ENCODE results near the gene GSS. TPM values are rescaled to one million over a fixed set of nuclear protein-coding genes. Genes with fewer than 3 reads are reported as not detected.

GSS gene
- total and polyA plus RNA-seq, 2 donors (not counting 3 experiments of a cell fraction or from before 2014, with no cell fraction given), result 47.9 to 65.1 TPM

- Histone ChIP-seq H3K9ac (replicated peaks; ENCODE audit: extremely low read depth, insufficient read depth, low read length) (no peak overlapping the region), H4K20me1 (replicated peaks; ENCODE audit: control insufficient read depth, extremely low read depth, insufficient read depth, low read length) (no peaks in the 10 kb centered on the region), H3K79me2 (ENCODE audit: control insufficient read depth, insufficient read depth, low read length) (peaks cover 6% of the 10 kb centered on the region), H3K4me2 (ENCODE audit: insufficient read depth, low read length) (no peak overlapping the region), H3K27ac (ENCODE audit: insufficient read depth, low read depth, low read length) (no peak overlapping the region), H2AFZ (ENCODE audit: low read depth, low read length) (no peak overlapping the region), H3K9me3 (replicated peaks; ENCODE audit: control insufficient read depth, insufficient read depth, low read length) (no peaks in the 10 kb centered on the region), H3K4me3 (replicated peaks in 1 of 3; ENCODE audit: insufficient read depth in 1 of 3, low read depth in 1 of 3, low read length in 3 of 3) (no peak overlapping the region), H3K36me3 (ENCODE audit: control insufficient read depth in 2 of 2, extremely low read depth in 1 of 2, insufficient read depth in 2 of 2, low read length in 2 of 2) (no peaks in the 10 kb centered on the region), H3K9me1 (replicated peaks; ENCODE audit: control insufficient read depth, extremely low read depth, insufficient read depth, low read length) (no peaks in the 10 kb centered on the region), H3K4me1 (ENCODE audit: control insufficient read depth, extremely low read depth, insufficient read depth, low read length) (peaks cover 17% of the 10 kb centered on the region), H3K27me3 (ENCODE audit: control insufficient read depth in 2 of 2, insufficient read depth in 2 of 2, low read length in 2 of 2) (no peaks in the 10 kb centered on the region)
- dilution Hi-C loops (cut with MboI; ENCODE audit: extremely low pct_ligation_motif_present, low sequenced_read_pairs) (no loop called here), intact Hi-C loops (cut with micrococcal nuclease) (loop anchor here (5.0 kb wide), 1 partner anchor 125 kb away; no protein-coding TSS in a partner anchor)
- no peak for TF ChIP-seq POLR2A (IDR thresholded peaks at IDR 0.05; ENCODE audit: low read depth, low read length)
- TF ChIP-seq POLR2AphosphoS5 (IDR thresholded peaks at IDR 0.05; ENCODE audit: insufficient read depth, low read depth, low read length), result no peak
- ChIA-PET CTCF (interaction anchor here (1.2 to 5.8 kb wide), 7 partner anchors 14 to 121 kb away, joined by 6 to 182 read pairs (median 8); partner anchors contain the start of genes ACSS2 and GGT7), POLR2A (interaction anchor here (0.6 to 1.5 kb wide), 2 partner anchors 83 kb away, joined by 3 to 7 read pairs; no protein-coding TSS in a partner anchor)
- no peak for FAIRE-seq
- DNase-seq (ENCODE audit: low read depth, low spot score), result no peak
- no TSS peak for BruUV-seq (replicated peaks)
Measured at GRCh38 chr20:34956751-34957472, 1.3 kb upstream of the GSS start.

- Histone ChIP-seq H3K9me1 (replicated peaks; ENCODE audit: control insufficient read depth, extremely low read depth, insufficient read depth, low read length) (no peaks in the 10 kb centered on the region), H3K4me3 (replicated peaks in 1 of 3; ENCODE audit: insufficient read depth in 1 of 3, low read depth in 1 of 3, low read length in 3 of 3) (peak overlapping the region in 2 of 3 experiments; percentile 58 to 84), H3K36me3 (ENCODE audit: control insufficient read depth in 2 of 2, extremely low read depth in 1 of 2, insufficient read depth in 2 of 2, low read length in 2 of 2) (no peaks in the 10 kb centered on the region), H2AFZ (ENCODE audit: low read depth, low read length) (peak overlapping the region; percentile 86), H3K27ac (ENCODE audit: insufficient read depth, low read depth, low read length) (peak overlapping the region; percentile 65), H4K20me1 (replicated peaks; ENCODE audit: control insufficient read depth, extremely low read depth, insufficient read depth, low read length) (no peaks in the 10 kb centered on the region), H3K79me2 (ENCODE audit: control insufficient read depth, insufficient read depth, low read length) (peaks cover 6% of the 10 kb centered on the region), H3K4me1 (ENCODE audit: control insufficient read depth, extremely low read depth, insufficient read depth, low read length) (peaks cover 17% of the 10 kb centered on the region), H3K9ac (replicated peaks; ENCODE audit: extremely low read depth, insufficient read depth, low read length) (peak overlapping the region; percentile 86), H3K27me3 (ENCODE audit: control insufficient read depth in 2 of 2, insufficient read depth in 2 of 2, low read length in 2 of 2) (no peaks in the 10 kb centered on the region), H3K9me3 (replicated peaks; ENCODE audit: control insufficient read depth, insufficient read depth, low read length) (no peaks in the 10 kb centered on the region), H3K4me2 (ENCODE audit: insufficient read depth, low read length) (peak overlapping the region; percentile 94)
- no TSS peak for BruUV-seq (replicated peaks)
- TF ChIP-seq MAX (IDR thresholded peaks at IDR 0.05; ENCODE audit: insufficient read depth, insufficient read length) (no peak), EZH2 (IDR thresholded peaks at IDR 0.05; ENCODE audit: borderline replicate concordance, low read depth, low read length, severe bottlenecking) (no peak), CTCF (IDR thresholded peaks at IDR 0.05; ENCODE audit: extremely low read depth in 1 of 2, insufficient read depth in 1 of 2, low read depth in 1 of 2, low read length in 2 of 2) (no peak), JUN (IDR thresholded peaks at IDR 0.05; ENCODE audit: borderline replicate concordance, insufficient read depth, insufficient read length, low read depth) (no peak), POLR2AphosphoS5 (IDR thresholded peaks at IDR 0.05; ENCODE audit: insufficient read depth, low read depth, low read length) (no peak), GATA2 (IDR thresholded peaks at IDR 0.05; ENCODE audit: insufficient read depth, insufficient read length, low read depth, low read length) (no peak), MYC (IDR thresholded peaks at IDR 0.05; ENCODE audit: low read depth, low read length) (no peak), FOS (IDR thresholded peaks at IDR 0.05; ENCODE audit: borderline replicate concordance, insufficient read depth, low read length) (no peak), POLR2A (IDR thresholded peaks at IDR 0.05; ENCODE audit: low read depth, low read length) (no peak)
- dilution Hi-C loops (cut with MboI; ENCODE audit: extremely low pct_ligation_motif_present, low sequenced_read_pairs), result no loop called here
- ChIA-PET CTCF (interaction anchor here (0.6 to 5.8 kb wide), 20 partner anchors 11 to 759 kb away, joined by 3 to 182 read pairs (median 5); partner anchors contain the start of genes ACSS2 and GGT7), POLR2A (interaction anchor here (0.7 to 1.5 kb wide), 5 partner anchors 15 to 82 kb away, joined by 3 to 15 read pairs (median 7); partner anchors contain the start of gene ACSS2)
- FAIRE-seq (no peak), DNase-seq (ENCODE audit: low read depth, low spot score) (no peak)
- intact Hi-C loops (cut with micrococcal nuclease), result loop anchor here (5.0 kb wide), 1 partner anchor 124 kb away; no protein-coding TSS in a partner anchor
Measured at GRCh38 chr20:34956041-34956458, 444 bp upstream of the GSS start.

Measured in endothelial cell of umbilical vein (primary cell).